Endothelial cell of umbilical vein (primary cell): ENCODE measurements around the gene AGXT. TPM values are rescaled to one million over a fixed set of nuclear protein-coding genes. Genes with fewer than 3 reads are reported as not detected.

Source experiments
- BruUV-seq: library from RNA; stranded (reverse); fragments of 400-500 nt; replicated peaks from 2 replicates; lab custom pipeline; 2021; lab: Mats Ljungman, UMichigan
- CTCF ChIA-PET: fragments of 300-600, 350-600 bp; sonication (Branson Sonifier 250); formaldehyde crosslinking; loops from one replicate; lab custom pipeline; 2021; ENCODE audit warnings: antibody characterized with exemption, inconsistent platforms; lab: Charles Lee
- POLR2A ChIA-PET: fragments of 300-600, 350-600 bp; sonication (Branson Sonifier 250); formaldehyde crosslinking; loops from one replicate; lab custom pipeline; 2021; ENCODE audit warnings: antibody characterized with exemption, inconsistent platforms; lab: Charles Lee
- DNase-seq: peaks from one replicate; pipeline ENCODE4 v3.0.0-alpha.2; 2011; ENCODE audit warnings: low read depth, low spot score
- FAIRE-seq: peaks from 2 replicates; lab custom pipeline; 2011; peaks lifted over from hg19 to GRCh38; lab: Jason Lieb, UNC
- H2AFZ ChIP-seq: 2 replicates; pipeline ENCODE4 v1.6.0; 2012; ENCODE audit warnings: low read depth, low read length, control low read depth, inconsistent platforms
- H3K27ac ChIP-seq: 2 replicates; pipeline ENCODE4 v1.5.1; 2011; ENCODE audit warnings: low read depth, mild to moderate bottlenecking, control low read depth, low read length, moderate library complexity; ENCODE audit not compliant: insufficient read depth
- H3K27me3 ChIP-seq, 2 experiments: 2 replicates each; pipeline versions ENCODE4 v1.6.0 to v1.6.1; 2011; ENCODE audit warnings: low read length in 2 of 2, mixed read lengths in 1 of 2; ENCODE audit not compliant: control insufficient read depth in 2 of 2, insufficient read depth in 2 of 2
- H3K36me3 ChIP-seq, 2 experiments: 2 replicates in 1 of 2; 3 replicates in 1 of 2; pipeline ENCODE4 v1.5.1; 2011; ENCODE audit warnings: low read length in 2 of 2, mild to moderate bottlenecking in 1 of 2, moderate library complexity in 1 of 2; ENCODE audit not compliant: control insufficient read depth in 2 of 2, insufficient read depth in 2 of 2; ENCODE audit errors: extremely low read depth in 1 of 2
- H3K4me1 ChIP-seq: 3 replicates; pipeline ENCODE4 v1.5.1; 2011; ENCODE audit warnings: mild to moderate bottlenecking, low read length; ENCODE audit not compliant: control insufficient read depth, insufficient read depth; ENCODE audit errors: extremely low read depth
- H3K4me2 ChIP-seq: 2 replicates; pipeline ENCODE4 v1.6.1; 2011; ENCODE audit warnings: low read length, control low read depth, mixed read lengths; ENCODE audit not compliant: insufficient read depth
- H3K4me3 ChIP-seq, 3 experiments: fragments of 200-600 bp in 1 of 3; sonication (generic), shearing (Covaris generic) in 1 of 3; replicated peaks in 1 of 3; 2 replicates each; pipeline ENCODE4 v1.5.1; 2011 to 2016; ENCODE audit warnings: control low read depth in 3 of 3, low read length in 3 of 3, mild to moderate bottlenecking in 2 of 3, inconsistent platforms in 1 of 3, low read depth in 1 of 3, moderate library complexity in 1 of 3; ENCODE audit not compliant: insufficient read depth in 1 of 3
- H3K79me2 ChIP-seq: 2 replicates; pipeline ENCODE4 v1.6.0; 2012; ENCODE audit warnings: low read length, inconsistent platforms; ENCODE audit not compliant: control insufficient read depth, insufficient read depth
- H3K9ac ChIP-seq: replicated peaks from 2 replicates; pipeline ENCODE3; 2011; ENCODE audit warnings: low read length, control low read depth; ENCODE audit not compliant: insufficient read depth; ENCODE audit errors: extremely low read depth
- H3K9me1 ChIP-seq: replicated peaks from 3 replicates; pipeline ENCODE4 v1.6.0; 2011; ENCODE audit warnings: mild to moderate bottlenecking, low read length; ENCODE audit not compliant: control insufficient read depth, insufficient read depth; ENCODE audit errors: extremely low read depth
- H3K9me3 ChIP-seq: replicated peaks from 2 replicates; pipeline ENCODE4 v1.5.1; 2012; ENCODE audit warnings: low read length, inconsistent platforms; ENCODE audit not compliant: control insufficient read depth, insufficient read depth
- H4K20me1 ChIP-seq: replicated peaks from 2 replicates; pipeline ENCODE3; 2011; ENCODE audit warnings: mild to moderate bottlenecking, low read length; ENCODE audit not compliant: control insufficient read depth, insufficient read depth; ENCODE audit errors: extremely low read depth
- EZH2 ChIP-seq: IDR thresholded peaks from 2 replicates; pipeline ENCODE4 v1.6.1; 2012; ENCODE audit warnings: borderline replicate concordance, low read depth, mild to moderate bottlenecking, moderate library complexity, low read length, inconsistent platforms; ENCODE audit not compliant: severe bottlenecking
- FOS ChIP-seq: IDR thresholded peaks from 2 replicates; pipeline ENCODE4 v1.6.1; 2011; ENCODE audit warnings: mild to moderate bottlenecking, low read length, moderate library complexity, borderline replicate concordance; ENCODE audit not compliant: insufficient read depth
- GATA2 ChIP-seq: IDR thresholded peaks from 2 replicates; pipeline ENCODE4 v1.7.0; 2011; ENCODE audit warnings: low read depth, mild to moderate bottlenecking, moderate library complexity, mixed read lengths, low read length; ENCODE audit not compliant: insufficient read length, insufficient read depth
- JUN ChIP-seq: IDR thresholded peaks from 2 replicates; pipeline ENCODE4 v1.6.1; 2011; ENCODE audit warnings: borderline replicate concordance, low read depth; ENCODE audit not compliant: insufficient read length, insufficient read depth
- MYC ChIP-seq: IDR thresholded peaks from one replicate; pipeline ENCODE4 v1.6.1; 2011; ENCODE audit warnings: mild to moderate bottlenecking, low read depth, low read length
- POLR2A ChIP-seq: IDR thresholded peaks from 2 replicates; pipeline ENCODE4 v1.6.1; 2012; ENCODE audit warnings: low read depth, mild to moderate bottlenecking, control low read depth, low read length
- POLR2AphosphoS5 ChIP-seq: IDR thresholded peaks from 2 replicates; pipeline ENCODE4 v1.6.1; 2012; ENCODE audit warnings: low read depth, mild to moderate bottlenecking, control low read depth, low read length, moderate library complexity; ENCODE audit not compliant: insufficient read depth
- dilution Hi-C: fragments of 300-500 bp; cut with MboI; formaldehyde crosslinking; loops from one replicate; pipeline ENCODE4 v1.15.0; 2019; ENCODE audit warnings: low sequenced_read_pairs; ENCODE audit not compliant: extremely low pct_ligation_motif_present
- intact Hi-C: fragments of 100-400 bp; cut with micrococcal nuclease; formaldehyde crosslinking; loops from one replicate; pipeline ENCODE4 v1.10.0; 2022
- polyA plus RNA-seq, 4 experiments: library from polyadenylated mRNA; depleted of rRNA in 3 of 4; stranded (reverse) in 3 of 4; unstranded in 1 of 4; fragments of >200 nt; gene quantifications; 2 replicates each; pipeline versions ENCODE4 v1.2.1 to v1.2.3, GENCODE V29; 2011 to 2012; ENCODE audit warnings: missing spikeins in 1 of 4
- total RNA-seq: library from RNA; stranded (reverse); gene quantifications from 2 replicates; pipeline ENCODE4 v1.2.3, GENCODE V29; 2021
- TF ChIP-seq, protein P1 (sequence below): IDR thresholded peaks from 2 replicates; pipeline ENCODE4 v1.6.1; 2011; ENCODE audit not compliant: insufficient read depth, insufficient read length
- TF ChIP-seq, protein P2 (sequence below), 2 donors: IDR thresholded peaks; 1 replicate in 1 of 2; 2 replicates in 1 of 2; pipeline ENCODE4 v1.5.1; 2011; ENCODE audit warnings: low read length in 2 of 2, mild to moderate bottlenecking in 2 of 2, moderate library complexity in 2 of 2, control low read depth in 1 of 2, inconsistent platforms in 1 of 2, low read depth in 1 of 2; ENCODE audit not compliant: insufficient read depth in 1 of 2; ENCODE audit errors: extremely low read depth in 1 of 2

Gene AGXT
- total and polyA plus RNA-seq, 2 donors (not counting 3 experiments of a cell fraction or from before 2014, with no cell fraction given) = not detected

DNA sequence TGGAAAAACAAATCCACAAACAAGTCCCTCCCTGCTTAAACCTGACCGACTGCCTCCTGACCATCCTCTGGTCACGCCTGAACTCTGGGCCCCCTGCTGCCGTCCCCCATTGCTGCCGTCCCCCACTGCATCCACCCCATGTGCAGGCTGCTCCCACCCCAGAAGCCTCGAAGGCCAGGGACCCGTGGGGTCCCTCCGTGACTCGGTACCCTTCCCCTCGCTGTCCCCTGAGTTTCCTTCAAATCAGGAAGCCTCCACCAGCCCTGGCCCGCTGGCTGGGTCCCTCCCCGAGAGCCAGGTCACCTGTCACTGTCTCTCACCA lies 17.9 kb upstream of the AGXT start:
- ChIA-PET POLR2A (no interaction called here), CTCF (interaction anchor here (0.5 to 1.4 kb wide), 27 partner anchors 10 to 809 kb away, joined by 3 to 11 read pairs (median 3); partner anchors contain the start of genes PASK and SNED1)
- H3K9me1 ChIP-seq = no peaks in the 10 kb centered on the region
- H3K36me3 ChIP-seq = no peaks in the 10 kb centered on the region
- no peaks in the 10 kb centered on the region for H3K27me3 ChIP-seq
- H3K79me2 ChIP-seq = no peaks in the 10 kb centered on the region
- no TSS peak for BruUV-seq
- no peaks in the 10 kb centered on the region for H4K20me1 ChIP-seq
- no peaks in the 10 kb centered on the region for H3K4me1 ChIP-seq
- no peak overlapping the region for H3K4me2 ChIP-seq
- no peak overlapping the region for H2AFZ ChIP-seq
- no peak for DNase-seq
- H3K9me3 ChIP-seq = no peaks in the 10 kb centered on the region
- TF ChIP-seq JUN (no peak), EZH2 (no peak), GATA2 (no peak), MYC (no peak), POLR2A (no peak), FOS (no peak), POLR2AphosphoS5 (no peak)
- TF ChIP-seq, protein P1, sequence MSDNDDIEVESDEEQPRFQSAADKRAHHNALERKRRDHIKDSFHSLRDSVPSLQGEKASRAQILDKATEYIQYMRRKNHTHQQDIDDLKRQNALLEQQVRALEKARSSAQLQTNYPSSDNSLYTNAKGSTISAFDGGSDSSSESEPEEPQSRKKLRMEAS = no peak
- TF ChIP-seq, protein P2, sequence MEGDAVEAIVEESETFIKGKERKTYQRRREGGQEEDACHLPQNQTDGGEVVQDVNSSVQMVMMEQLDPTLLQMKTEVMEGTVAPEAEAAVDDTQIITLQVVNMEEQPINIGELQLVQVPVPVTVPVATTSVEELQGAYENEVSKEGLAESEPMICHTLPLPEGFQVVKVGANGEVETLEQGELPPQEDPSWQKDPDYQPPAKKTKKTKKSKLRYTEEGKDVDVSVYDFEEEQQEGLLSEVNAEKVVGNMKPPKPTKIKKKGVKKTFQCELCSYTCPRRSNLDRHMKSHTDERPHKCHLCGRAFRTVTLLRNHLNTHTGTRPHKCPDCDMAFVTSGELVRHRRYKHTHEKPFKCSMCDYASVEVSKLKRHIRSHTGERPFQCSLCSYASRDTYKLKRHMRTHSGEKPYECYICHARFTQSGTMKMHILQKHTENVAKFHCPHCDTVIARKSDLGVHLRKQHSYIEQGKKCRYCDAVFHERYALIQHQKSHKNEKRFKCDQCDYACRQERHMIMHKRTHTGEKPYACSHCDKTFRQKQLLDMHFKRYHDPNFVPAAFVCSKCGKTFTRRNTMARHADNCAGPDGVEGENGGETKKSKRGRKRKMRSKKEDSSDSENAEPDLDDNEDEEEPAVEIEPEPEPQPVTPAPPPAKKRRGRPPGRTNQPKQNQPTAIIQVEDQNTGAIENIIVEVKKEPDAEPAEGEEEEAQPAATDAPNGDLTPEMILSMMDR (IDR thresholded peaks at IDR 0.05; ENCODE audit: extremely low read depth in 1 of 2, insufficient read depth in 1 of 2, low read depth in 1 of 2, low read length in 2 of 2) = no peak
- dilution Hi-C loops = no loop called here
- H3K9ac ChIP-seq = no peak overlapping the region
- H3K27ac ChIP-seq = no peak overlapping the region
- no peak for FAIRE-seq
- intact Hi-C loops = loop anchor here (1.0 to 10.0 kb wide), 7 partner anchors 64 to 809 kb away; partner anchors contain the start of genes HDLBP, PASK and SEPTIN2
- no peak overlapping the region for H3K4me3 ChIP-seq
